Endothelial cell of umbilical vein (primary cell): ENCODE measurements around the gene LGALS3. TPM values are rescaled to one million over a fixed set of nuclear protein-coding genes. Genes with fewer than 3 reads are reported as not detected.

ENCODE experiments used
- BruUV-seq: library from RNA; stranded (reverse); fragments of 400-500 nt; replicated peaks from 2 replicates; lab custom pipeline; 2021; lab: Mats Ljungman, UMichigan
- CTCF ChIA-PET: fragments of 300-600, 350-600 bp; sonication (Branson Sonifier 250); formaldehyde crosslinking; loops from one replicate; lab custom pipeline; 2021; ENCODE audit warnings: antibody characterized with exemption, inconsistent platforms; lab: Charles Lee
- POLR2A ChIA-PET: fragments of 300-600, 350-600 bp; sonication (Branson Sonifier 250); formaldehyde crosslinking; loops from one replicate; lab custom pipeline; 2021; ENCODE audit warnings: antibody characterized with exemption, inconsistent platforms; lab: Charles Lee
- DNase-seq: peaks from one replicate; pipeline ENCODE4 v3.0.0-alpha.2; 2011; ENCODE audit warnings: low read depth, low spot score
- FAIRE-seq: peaks from 2 replicates; lab custom pipeline; 2011; peaks lifted over from hg19 to GRCh38; lab: Jason Lieb, UNC
- H2AFZ ChIP-seq: 2 replicates; pipeline ENCODE4 v1.6.0; 2012; ENCODE audit warnings: low read depth, low read length, control low read depth, inconsistent platforms
- H3K27ac ChIP-seq: 2 replicates; pipeline ENCODE4 v1.5.1; 2011; ENCODE audit warnings: low read depth, mild to moderate bottlenecking, control low read depth, low read length, moderate library complexity; ENCODE audit not compliant: insufficient read depth
- H3K27me3 ChIP-seq, 2 experiments: 2 replicates each; pipeline versions ENCODE4 v1.6.0 to v1.6.1; 2011; ENCODE audit warnings: low read length in 2 of 2, mixed read lengths in 1 of 2; ENCODE audit not compliant: control insufficient read depth in 2 of 2, insufficient read depth in 2 of 2
- H3K36me3 ChIP-seq, 2 experiments: 2 replicates in 1 of 2; 3 replicates in 1 of 2; pipeline ENCODE4 v1.5.1; 2011; ENCODE audit warnings: low read length in 2 of 2, mild to moderate bottlenecking in 1 of 2, moderate library complexity in 1 of 2; ENCODE audit not compliant: control insufficient read depth in 2 of 2, insufficient read depth in 2 of 2; ENCODE audit errors: extremely low read depth in 1 of 2
- H3K4me1 ChIP-seq: 3 replicates; pipeline ENCODE4 v1.5.1; 2011; ENCODE audit warnings: mild to moderate bottlenecking, low read length; ENCODE audit not compliant: control insufficient read depth, insufficient read depth; ENCODE audit errors: extremely low read depth
- H3K4me2 ChIP-seq: 2 replicates; pipeline ENCODE4 v1.6.1; 2011; ENCODE audit warnings: low read length, control low read depth, mixed read lengths; ENCODE audit not compliant: insufficient read depth
- H3K4me3 ChIP-seq, 3 experiments: fragments of 200-600 bp in 1 of 3; sonication (generic), shearing (Covaris generic) in 1 of 3; replicated peaks in 1 of 3; 2 replicates each; pipeline ENCODE4 v1.5.1; 2011 to 2016; ENCODE audit warnings: control low read depth in 3 of 3, low read length in 3 of 3, mild to moderate bottlenecking in 2 of 3, inconsistent platforms in 1 of 3, low read depth in 1 of 3, moderate library complexity in 1 of 3; ENCODE audit not compliant: insufficient read depth in 1 of 3
- H3K79me2 ChIP-seq: 2 replicates; pipeline ENCODE4 v1.6.0; 2012; ENCODE audit warnings: low read length, inconsistent platforms; ENCODE audit not compliant: control insufficient read depth, insufficient read depth
- H3K9ac ChIP-seq: replicated peaks from 2 replicates; pipeline ENCODE3; 2011; ENCODE audit warnings: low read length, control low read depth; ENCODE audit not compliant: insufficient read depth; ENCODE audit errors: extremely low read depth
- H3K9me1 ChIP-seq: replicated peaks from 3 replicates; pipeline ENCODE4 v1.6.0; 2011; ENCODE audit warnings: mild to moderate bottlenecking, low read length; ENCODE audit not compliant: control insufficient read depth, insufficient read depth; ENCODE audit errors: extremely low read depth
- H3K9me3 ChIP-seq: replicated peaks from 2 replicates; pipeline ENCODE4 v1.5.1; 2012; ENCODE audit warnings: low read length, inconsistent platforms; ENCODE audit not compliant: control insufficient read depth, insufficient read depth
- H4K20me1 ChIP-seq: replicated peaks from 2 replicates; pipeline ENCODE3; 2011; ENCODE audit warnings: mild to moderate bottlenecking, low read length; ENCODE audit not compliant: control insufficient read depth, insufficient read depth; ENCODE audit errors: extremely low read depth
- FOS ChIP-seq: IDR thresholded peaks from 2 replicates; pipeline ENCODE4 v1.6.1; 2011; ENCODE audit warnings: mild to moderate bottlenecking, low read length, moderate library complexity, borderline replicate concordance; ENCODE audit not compliant: insufficient read depth
- GATA2 ChIP-seq: IDR thresholded peaks from 2 replicates; pipeline ENCODE4 v1.7.0; 2011; ENCODE audit warnings: low read depth, mild to moderate bottlenecking, moderate library complexity, mixed read lengths, low read length; ENCODE audit not compliant: insufficient read length, insufficient read depth
- MYC ChIP-seq: IDR thresholded peaks from one replicate; pipeline ENCODE4 v1.6.1; 2011; ENCODE audit warnings: mild to moderate bottlenecking, low read depth, low read length
- POLR2A ChIP-seq: IDR thresholded peaks from 2 replicates; pipeline ENCODE4 v1.6.1; 2012; ENCODE audit warnings: low read depth, mild to moderate bottlenecking, control low read depth, low read length
- dilution Hi-C: fragments of 300-500 bp; cut with MboI; formaldehyde crosslinking; loops from one replicate; pipeline ENCODE4 v1.15.0; 2019; ENCODE audit warnings: low sequenced_read_pairs; ENCODE audit not compliant: extremely low pct_ligation_motif_present
- intact Hi-C: fragments of 100-400 bp; cut with micrococcal nuclease; formaldehyde crosslinking; loops from one replicate; pipeline ENCODE4 v1.10.0; 2022
- polyA plus RNA-seq, 4 experiments: library from polyadenylated mRNA; depleted of rRNA in 3 of 4; stranded (reverse) in 3 of 4; unstranded in 1 of 4; fragments of >200 nt; gene quantifications; 2 replicates each; pipeline versions ENCODE4 v1.2.1 to v1.2.3, GENCODE V29; 2011 to 2012; ENCODE audit warnings: missing spikeins in 1 of 4
- total RNA-seq: library from RNA; stranded (reverse); gene quantifications from 2 replicates; pipeline ENCODE4 v1.2.3, GENCODE V29; 2021
- TF ChIP-seq, protein P1 (sequence below), 2 donors: IDR thresholded peaks; 1 replicate in 1 of 2; 2 replicates in 1 of 2; pipeline ENCODE4 v1.5.1; 2011; ENCODE audit warnings: low read length in 2 of 2, mild to moderate bottlenecking in 2 of 2, moderate library complexity in 2 of 2, control low read depth in 1 of 2, inconsistent platforms in 1 of 2, low read depth in 1 of 2; ENCODE audit not compliant: insufficient read depth in 1 of 2; ENCODE audit errors: extremely low read depth in 1 of 2

Gene LGALS3
- total and polyA plus RNA-seq, 2 donors (not counting 3 experiments of a cell fraction or from before 2014, with no cell fraction given) = 33.8 to 55.1 TPM

DNA sequence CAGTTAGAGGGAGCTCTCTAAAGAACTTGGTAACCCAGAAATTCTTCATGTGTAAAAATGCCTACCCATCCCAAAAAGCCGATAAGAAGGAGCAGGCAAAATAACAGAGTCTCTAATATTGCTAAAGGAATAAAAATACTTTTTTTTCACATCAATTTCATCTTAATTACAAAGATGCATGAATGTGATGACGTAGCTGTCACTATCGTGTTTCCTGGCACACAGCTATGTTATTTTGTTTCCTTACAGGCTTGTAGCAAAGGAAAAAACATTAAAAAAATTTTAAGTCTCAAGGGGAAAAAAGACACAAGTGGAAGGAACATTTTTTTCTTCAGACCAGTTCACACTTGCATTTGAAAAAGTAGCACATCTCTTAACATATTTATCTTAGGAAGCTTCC, 10.3 kb upstream of the LGALS3 start:
- no peaks in the 10 kb centered on the region for H3K36me3 ChIP-seq
- no peak overlapping the region for H3K4me2 ChIP-seq
- no peak overlapping the region for H3K4me3 ChIP-seq
- POLR2A ChIA-PET = interaction anchor here (1.1 kb wide), 1 partner anchor 11 kb away, joined by 3 read pairs; no protein-coding TSS in a partner anchor
- peak overlapping the region; percentile 46 for H2AFZ ChIP-seq
- intact Hi-C loops (no loop called here), dilution Hi-C loops (no loop called here)
- H3K9me1 ChIP-seq = no peaks in the 10 kb centered on the region
- no peak for TF ChIP-seq FOS
- TF ChIP-seq, protein P1, sequence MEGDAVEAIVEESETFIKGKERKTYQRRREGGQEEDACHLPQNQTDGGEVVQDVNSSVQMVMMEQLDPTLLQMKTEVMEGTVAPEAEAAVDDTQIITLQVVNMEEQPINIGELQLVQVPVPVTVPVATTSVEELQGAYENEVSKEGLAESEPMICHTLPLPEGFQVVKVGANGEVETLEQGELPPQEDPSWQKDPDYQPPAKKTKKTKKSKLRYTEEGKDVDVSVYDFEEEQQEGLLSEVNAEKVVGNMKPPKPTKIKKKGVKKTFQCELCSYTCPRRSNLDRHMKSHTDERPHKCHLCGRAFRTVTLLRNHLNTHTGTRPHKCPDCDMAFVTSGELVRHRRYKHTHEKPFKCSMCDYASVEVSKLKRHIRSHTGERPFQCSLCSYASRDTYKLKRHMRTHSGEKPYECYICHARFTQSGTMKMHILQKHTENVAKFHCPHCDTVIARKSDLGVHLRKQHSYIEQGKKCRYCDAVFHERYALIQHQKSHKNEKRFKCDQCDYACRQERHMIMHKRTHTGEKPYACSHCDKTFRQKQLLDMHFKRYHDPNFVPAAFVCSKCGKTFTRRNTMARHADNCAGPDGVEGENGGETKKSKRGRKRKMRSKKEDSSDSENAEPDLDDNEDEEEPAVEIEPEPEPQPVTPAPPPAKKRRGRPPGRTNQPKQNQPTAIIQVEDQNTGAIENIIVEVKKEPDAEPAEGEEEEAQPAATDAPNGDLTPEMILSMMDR (IDR thresholded peaks at IDR 0.05; ENCODE audit: extremely low read depth in 1 of 2, insufficient read depth in 1 of 2, low read depth in 1 of 2, low read length in 2 of 2) = no peak
- no peak for TF ChIP-seq GATA2
- no peak for TF ChIP-seq MYC
- no peak for TF ChIP-seq POLR2A
- H3K79me2 ChIP-seq = no peaks in the 10 kb centered on the region
- no peaks in the 10 kb centered on the region for H3K9me3 ChIP-seq
- BruUV-seq = no TSS peak
- CTCF ChIA-PET = interaction anchor here (0.6 to 2.3 kb wide), 8 partner anchors 11 to 42 kb away, joined by 3 to 13 read pairs (median 5); no protein-coding TSS in a partner anchor
- no peaks in the 10 kb centered on the region for H3K4me1 ChIP-seq
- peak; percentile 56 for DNase-seq
- no peaks in the 10 kb centered on the region for H4K20me1 ChIP-seq
- no peak overlapping the region for H3K9ac ChIP-seq
- peak; percentile 8 for FAIRE-seq
- no peaks in the 10 kb centered on the region for H3K27me3 ChIP-seq
- no peak overlapping the region for H3K27ac ChIP-seq
